ENCODE data around the gene HLA-DRB1. TPM values are rescaled to one million over a fixed set of nuclear protein-coding genes. Genes with fewer than 3 reads are reported as not detected.

Gene HLA-DRB1
- total RNA-seq, 1 donor from 2014 or later: not detected

DNA sequence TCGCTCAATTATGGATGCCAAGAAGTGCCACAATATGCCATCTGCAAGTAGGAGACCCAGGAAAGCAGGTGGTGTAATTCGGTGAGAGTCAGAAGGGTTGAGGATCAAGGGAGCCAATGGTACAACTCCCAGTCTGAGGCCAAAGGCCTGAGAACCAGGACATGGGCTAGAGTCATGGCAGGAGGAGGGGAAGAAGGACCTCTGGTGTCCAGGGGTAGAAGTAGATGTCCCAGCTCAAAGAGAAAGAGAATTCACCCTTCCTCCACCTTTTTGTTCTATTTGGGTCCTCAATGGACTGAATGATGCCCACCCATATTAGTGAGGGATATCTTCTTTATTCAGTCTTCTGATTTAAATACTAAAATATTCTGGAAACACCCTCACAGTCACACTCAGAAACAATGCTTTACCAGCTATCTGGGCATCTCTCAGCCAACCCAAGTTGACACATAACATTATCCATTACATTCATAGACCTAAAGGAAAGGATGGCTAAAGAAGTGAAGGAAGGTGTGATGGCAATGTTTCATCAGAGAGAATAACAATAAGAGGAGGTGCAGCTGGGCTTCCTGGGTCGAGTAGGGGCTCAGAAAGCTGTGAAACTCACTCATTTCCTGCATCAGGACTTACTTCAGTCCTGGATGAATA lies 26.4 kb upstream of the HLA-DRB1 start:
- no peak overlapping the region for H3K4me3 ChIP-seq (ENCODE audit: low read depth, low read length)
- TF ChIP-seq, protein P1, sequence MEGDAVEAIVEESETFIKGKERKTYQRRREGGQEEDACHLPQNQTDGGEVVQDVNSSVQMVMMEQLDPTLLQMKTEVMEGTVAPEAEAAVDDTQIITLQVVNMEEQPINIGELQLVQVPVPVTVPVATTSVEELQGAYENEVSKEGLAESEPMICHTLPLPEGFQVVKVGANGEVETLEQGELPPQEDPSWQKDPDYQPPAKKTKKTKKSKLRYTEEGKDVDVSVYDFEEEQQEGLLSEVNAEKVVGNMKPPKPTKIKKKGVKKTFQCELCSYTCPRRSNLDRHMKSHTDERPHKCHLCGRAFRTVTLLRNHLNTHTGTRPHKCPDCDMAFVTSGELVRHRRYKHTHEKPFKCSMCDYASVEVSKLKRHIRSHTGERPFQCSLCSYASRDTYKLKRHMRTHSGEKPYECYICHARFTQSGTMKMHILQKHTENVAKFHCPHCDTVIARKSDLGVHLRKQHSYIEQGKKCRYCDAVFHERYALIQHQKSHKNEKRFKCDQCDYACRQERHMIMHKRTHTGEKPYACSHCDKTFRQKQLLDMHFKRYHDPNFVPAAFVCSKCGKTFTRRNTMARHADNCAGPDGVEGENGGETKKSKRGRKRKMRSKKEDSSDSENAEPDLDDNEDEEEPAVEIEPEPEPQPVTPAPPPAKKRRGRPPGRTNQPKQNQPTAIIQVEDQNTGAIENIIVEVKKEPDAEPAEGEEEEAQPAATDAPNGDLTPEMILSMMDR (conservative IDR thresholded peaks at IDR 0.05; ENCODE audit: low read depth, low read length): no peak
- no peak for DNase-seq (ENCODE audit: low read depth)

- DNase-seq (ENCODE audit: low read depth): no peak
- H3K4me3 ChIP-seq (ENCODE audit: low read depth, low read length): no peak overlapping the region
- TF ChIP-seq, protein P1 (conservative IDR thresholded peaks at IDR 0.05; ENCODE audit: low read depth, low read length): no peak
Measured at GRCh38 chr6:32614366-32615081, 24.9 kb upstream of the HLA-DRB1 start.

DNA sequence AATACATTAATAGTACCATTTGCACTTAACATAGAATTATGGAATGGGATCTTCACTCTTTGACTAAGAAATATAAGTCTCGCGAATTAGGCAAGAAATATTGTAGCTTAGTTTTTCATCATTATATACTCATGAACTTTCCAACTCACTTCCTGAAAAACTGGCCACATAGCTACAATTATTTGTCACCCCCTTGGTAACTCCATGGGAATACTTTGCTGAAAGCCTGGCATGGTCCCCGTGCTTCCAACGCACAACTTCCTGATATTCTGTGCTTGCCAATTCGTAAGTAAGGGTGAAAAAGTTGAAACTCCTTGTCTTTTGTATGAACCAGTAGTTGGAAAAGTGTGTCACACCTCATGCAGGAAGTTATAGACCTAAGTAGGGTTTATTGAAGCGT lies 23.8 kb upstream of the HLA-DRB1 start:
- no peak for DNase-seq (ENCODE audit: low read depth)
- no peak overlapping the region for H3K4me3 ChIP-seq (ENCODE audit: low read depth, low read length)
- TF ChIP-seq, protein P1 (conservative IDR thresholded peaks at IDR 0.05; ENCODE audit: low read depth, low read length): no peak

DNA sequence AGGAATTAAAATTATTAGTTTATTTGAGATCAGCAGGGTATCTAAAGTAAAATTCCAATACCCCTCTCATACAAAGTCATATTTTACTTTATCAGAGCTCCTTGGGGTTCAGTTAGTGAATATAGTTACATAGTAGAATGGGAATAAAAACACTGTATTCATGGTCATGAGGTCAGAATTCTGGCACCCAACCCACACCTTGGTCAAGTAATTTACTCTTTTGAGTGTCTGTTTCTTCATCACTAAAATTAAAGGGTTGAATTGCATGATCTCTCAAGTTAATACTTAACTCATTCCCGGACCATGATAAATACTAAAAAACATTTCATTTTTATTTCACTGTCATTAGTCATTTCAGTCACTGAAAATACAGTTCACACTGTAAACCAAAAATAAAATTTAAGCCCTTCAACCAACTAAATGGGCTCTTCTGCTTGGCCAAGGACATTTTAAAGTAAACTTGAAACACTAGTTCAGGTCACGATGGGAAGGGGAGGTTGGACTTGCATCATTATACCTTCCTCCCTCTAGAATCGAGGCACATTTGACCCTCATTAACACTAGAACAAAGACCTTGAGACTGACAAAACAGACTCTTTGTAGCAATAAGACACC lies 21.1 kb upstream of the HLA-DRB1 start:
- H3K4me3 ChIP-seq (ENCODE audit: low read depth, low read length): no peak overlapping the region
- DNase-seq (ENCODE audit: low read depth): no peak
- TF ChIP-seq, protein P1 (conservative IDR thresholded peaks at IDR 0.05; ENCODE audit: low read depth, low read length): no peak

DNA sequence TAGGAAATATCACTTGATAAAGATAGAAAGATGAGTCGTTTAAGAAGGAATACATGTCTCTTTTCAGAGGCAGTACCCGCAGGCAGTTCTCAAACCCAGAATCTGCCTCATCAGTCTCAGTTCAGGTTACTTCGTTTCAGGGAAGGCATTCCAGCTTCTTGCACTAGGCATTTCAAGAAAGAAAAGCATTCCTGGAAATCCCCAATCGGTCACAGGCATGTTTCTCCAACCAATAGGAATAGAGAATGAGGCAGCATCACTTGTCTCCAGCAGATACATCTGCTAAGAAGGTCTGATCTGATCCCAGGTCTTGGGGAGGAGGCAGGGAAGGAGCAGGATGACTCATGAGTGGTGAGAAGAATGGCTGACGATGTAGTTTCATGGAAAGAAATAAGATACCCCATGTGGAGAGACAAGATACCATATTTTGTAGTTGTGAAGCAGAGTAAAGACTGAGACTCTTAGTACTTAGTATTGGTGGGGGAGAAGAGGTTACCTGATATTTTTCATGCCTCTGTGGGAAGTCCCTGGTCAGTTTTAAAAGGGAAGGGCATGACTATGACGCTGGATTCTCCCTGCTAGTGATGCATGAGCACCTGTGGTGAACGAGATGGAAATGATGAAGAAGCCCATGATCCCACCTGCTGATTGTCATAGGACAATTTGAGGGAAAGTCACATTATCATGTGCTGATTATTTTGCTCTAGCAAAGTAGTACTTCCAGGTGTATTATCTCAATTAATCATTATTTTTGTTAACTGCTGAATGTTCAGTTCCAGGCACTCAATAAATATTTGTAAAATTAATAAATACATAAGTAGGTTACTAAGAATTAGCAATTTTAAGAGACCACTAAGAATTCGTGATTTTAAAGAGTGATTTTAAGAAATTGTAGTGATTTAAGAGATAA lies 20.3 kb upstream of the HLA-DRB1 start:
- peak overlapping the region; percentile 9 for H3K4me3 ChIP-seq (ENCODE audit: low read depth, low read length)
- peak; percentile 98 for DNase-seq (ENCODE audit: low read depth)
- TF ChIP-seq, protein P1 (conservative IDR thresholded peaks at IDR 0.05; ENCODE audit: low read depth, low read length): no peak

DNA sequence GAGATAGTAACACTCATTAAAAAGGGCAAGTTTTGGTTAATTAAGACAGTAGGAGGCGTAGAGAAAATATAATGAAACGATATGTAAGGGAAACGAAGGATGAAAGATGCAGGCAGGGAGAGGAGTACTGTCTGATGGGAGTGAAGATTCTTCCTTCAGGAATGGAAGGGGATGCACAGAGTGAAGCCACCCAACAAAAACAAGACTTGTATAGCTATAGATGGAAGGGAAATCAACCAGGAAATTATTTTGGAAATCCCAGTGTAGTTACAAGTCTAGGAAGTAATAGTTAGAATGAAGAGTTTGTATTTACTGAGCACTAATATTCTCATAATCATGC lies 19.7 kb upstream of the HLA-DRB1 start:
- H3K4me3 ChIP-seq (ENCODE audit: low read depth, low read length): no peak overlapping the region
- DNase-seq (ENCODE audit: low read depth): no peak
- TF ChIP-seq, protein P1 (conservative IDR thresholded peaks at IDR 0.05; ENCODE audit: low read depth, low read length): no peak
